GM19351 (cell line): ENCODE measurements around the gene FAM222B.
"Not testable (repeated sequence)": the region's sequence is repeated elsewhere in the genome, so short reads cannot be mapped to it uniquely, and the experiment has no call there.

Source experiments
- ATAC-seq: cut with Tn5 transposase; IDR thresholded peaks from one replicate; pipeline ENCODE4 v1.9.1; 2021; ENCODE audit warnings: mild to moderate bottlenecking, moderate library complexity; ENCODE audit not compliant: unreplicated experiment

FAM222B gene

GRCh38 chr17:28842282-28843012, at the start of gene FAM222B:
FAM222B (minus strand) TSS chr17:28842790; CDS start chr17:28766667, 76,123 bp downstream.
- ATAC-seq = peak; percentile 75

- ATAC-seq = no peak
Measured at GRCh38 chr17:28892024-28892423, 49.4 kb upstream of the FAM222B start.

- ATAC-seq = no peak
Measured at GRCh38 chr17:28891201-28891600, 48.6 kb upstream of the FAM222B start.

- ATAC-seq = no peak
Measured at GRCh38 chr17:28889996-28890395, 47.4 kb upstream of the FAM222B start.

- ATAC-seq = no peak
Measured at GRCh38 chr17:28888832-28889231, 46.2 kb upstream of the FAM222B start.

GRCh38 chr17:28887871-28888471, 45.4 kb upstream of the FAM222B start:
- no peak for ATAC-seq

- ATAC-seq = no peak
Measured at GRCh38 chr17:28885951-28886350, 43.4 kb upstream of the FAM222B start.

- no peak for ATAC-seq
Measured at GRCh38 chr17:28885363-28885762, 42.8 kb upstream of the FAM222B start.

- ATAC-seq = no peak
Measured at GRCh38 chr17:28883967-28884702, 41.5 kb upstream of the FAM222B start.

- ATAC-seq = no peak
Measured at GRCh38 chr17:28882154-28882895, 39.7 kb upstream of the FAM222B start.

GRCh38 chr17:28881533-28882056, 39.0 kb upstream of the FAM222B start:
- ATAC-seq = no peak

GRCh38 chr17:28880572-28880945, 38.0 kb upstream of the FAM222B start:
- ATAC-seq = no peak

GRCh38 chr17:28879886-28880571, 37.4 kb upstream of the FAM222B start:
- ATAC-seq = no peak

GRCh38 chr17:28878981-28879380, 36.4 kb upstream of the FAM222B start:
- ATAC-seq = no peak

GRCh38 chr17:28878158-28878910, 35.7 kb upstream of the FAM222B start:
- ATAC-seq = no peak

GRCh38 chr17:28877150-28877711, 34.6 kb upstream of the FAM222B start:
- not testable (repeated sequence) for ATAC-seq

GRCh38 chr17:28875848-28876550, 33.4 kb upstream of the FAM222B start:
- ATAC-seq = no peak

- ATAC-seq = no peak
Measured at GRCh38 chr17:28874750-28875149, 32.2 kb upstream of the FAM222B start.

GRCh38 chr17:28873839-28874238, 31.2 kb upstream of the FAM222B start:
- ATAC-seq = no peak
